Panc1 (cell line): Measurements from ENCODE around the gene SYT5.

ENCODE experiments used
- POLR2AphosphoS5 ChIP-seq: IDR thresholded peaks from 2 replicates; pipeline ENCODE4 v1.6.1; 2012; ENCODE audit warnings: mild to moderate bottlenecking, low read depth, low read length, moderate library complexity
- REST ChIP-seq, 2 experiments: IDR thresholded peaks; 2 replicates each; pipeline ENCODE4 v1.6.1; 2011 to 2012; ENCODE audit warnings: low read depth in 2 of 2, control low read depth in 1 of 2, low read length in 1 of 2, mild to moderate bottlenecking in 1 of 2, moderate library complexity in 1 of 2; ENCODE audit not compliant: insufficient read depth in 1 of 2
- TCF7L2 ChIP-seq: IDR thresholded peaks from 2 replicates; pipeline ENCODE4 v1.6.1; 2011; ENCODE audit warnings: mild to moderate bottlenecking, low read depth, low read length, inconsistent platforms
- TF ChIP-seq, protein P1 (sequence below): fragments of 450-650 bp; IDR thresholded peaks from 2 replicates; pipeline ENCODE4 v1.5.1; 2017; ENCODE audit warnings: mild to moderate bottlenecking

DNA sequence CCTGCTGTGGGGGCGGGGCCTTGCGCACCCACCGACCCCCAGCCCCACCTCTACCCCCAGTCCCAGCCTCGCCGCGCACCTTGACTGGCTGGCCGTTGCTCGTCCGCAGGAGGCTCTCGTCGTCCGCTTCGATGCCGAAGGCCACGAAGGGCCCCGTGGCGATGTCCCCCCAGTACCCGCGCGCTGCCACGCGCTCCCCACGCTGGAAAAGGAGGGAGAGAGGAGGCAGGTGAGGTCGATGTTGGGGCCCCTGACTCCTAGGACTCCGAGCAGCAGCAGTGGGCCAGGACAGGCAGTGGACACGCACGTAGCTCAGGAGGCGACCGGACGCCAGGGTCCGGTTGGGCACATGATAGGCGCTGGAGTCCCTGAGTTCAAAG is 19.1 kb downstream of the SYT5 start:
- TF ChIP-seq, protein P1, sequence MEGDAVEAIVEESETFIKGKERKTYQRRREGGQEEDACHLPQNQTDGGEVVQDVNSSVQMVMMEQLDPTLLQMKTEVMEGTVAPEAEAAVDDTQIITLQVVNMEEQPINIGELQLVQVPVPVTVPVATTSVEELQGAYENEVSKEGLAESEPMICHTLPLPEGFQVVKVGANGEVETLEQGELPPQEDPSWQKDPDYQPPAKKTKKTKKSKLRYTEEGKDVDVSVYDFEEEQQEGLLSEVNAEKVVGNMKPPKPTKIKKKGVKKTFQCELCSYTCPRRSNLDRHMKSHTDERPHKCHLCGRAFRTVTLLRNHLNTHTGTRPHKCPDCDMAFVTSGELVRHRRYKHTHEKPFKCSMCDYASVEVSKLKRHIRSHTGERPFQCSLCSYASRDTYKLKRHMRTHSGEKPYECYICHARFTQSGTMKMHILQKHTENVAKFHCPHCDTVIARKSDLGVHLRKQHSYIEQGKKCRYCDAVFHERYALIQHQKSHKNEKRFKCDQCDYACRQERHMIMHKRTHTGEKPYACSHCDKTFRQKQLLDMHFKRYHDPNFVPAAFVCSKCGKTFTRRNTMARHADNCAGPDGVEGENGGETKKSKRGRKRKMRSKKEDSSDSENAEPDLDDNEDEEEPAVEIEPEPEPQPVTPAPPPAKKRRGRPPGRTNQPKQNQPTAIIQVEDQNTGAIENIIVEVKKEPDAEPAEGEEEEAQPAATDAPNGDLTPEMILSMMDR = no peak
- no peak for TF ChIP-seq REST (IDR thresholded peaks at IDR 0.05; ENCODE audit: insufficient read depth in 1 of 2, low read depth in 2 of 2, low read length in 1 of 2)
- no peak for TF ChIP-seq POLR2AphosphoS5
- no peak for TF ChIP-seq TCF7L2
